Erythroblast (primary cell): ENCODE measurements around the gene PIK3R6.

Source experiments
- GATA1 ChIP-seq: IDR thresholded peaks from 2 replicates; pipeline ENCODE4 v1.6.1; 2011; ENCODE audit warnings: low read depth, mild to moderate bottlenecking, control low read depth, low read length, moderate library complexity
- POLR2A ChIP-seq: IDR thresholded peaks from 2 replicates; pipeline ENCODE4 v1.6.1; 2011; ENCODE audit warnings: mild to moderate bottlenecking, low read length

GRCh38 chr17:8766731-8767130 lies 100.7 kb downstream of the PIK3R6 start:
- TF ChIP-seq POLR2A (no peak), GATA1 (no peak)
